ENCODE data around the gene FOS. TPM values are rescaled to one million over a fixed set of nuclear protein-coding genes. Genes with fewer than 3 reads are reported as not detected.

The FOS gene
- total and polyA plus RNA-seq, 2 of the 4 experiments (the other 2 are of a cell fraction) = 53.6 to 171 TPM

- Histone ChIP-seq H3K9ac (ENCODE audit: low read depth, low read length) (peak overlapping the region; percentile 56), H3K56ac (ENCODE audit: extremely low read depth, insufficient read depth, low read length) (no peak overlapping the region), H3K27me3 (ENCODE audit: control insufficient read depth, insufficient read depth, low read length) (no peaks in the 10 kb centered on the region), H3K4me2 (ENCODE audit: low read depth, low read length) (peak overlapping the region; percentile 92), H3K14ac (replicated peaks; ENCODE audit: low read depth, low read length) (peak overlapping the region; percentile 50; the same call in 1 of the 2 replicates), H3K27ac (ENCODE audit: insufficient read depth, low read length) (no peak overlapping the region), H2AFZ (replicated peaks; ENCODE audit: low read length, poor library complexity) (peak overlapping the region; percentile 98), H3K9me1 (ENCODE audit: insufficient read depth, low read length) (no peaks in the 10 kb centered on the region), H3K4ac (ENCODE audit: low read depth, low read length) (no peak overlapping the region), H2BK15ac (ENCODE audit: low read depth, low read length) (no peak overlapping the region), H2BK20ac (ENCODE audit: low read depth, low read length) (no peak overlapping the region), H4K91ac (ENCODE audit: insufficient read depth, low read depth, low read length) (no peak overlapping the region), H3K36me3 (ENCODE audit: control insufficient read depth, insufficient read depth, low read length) (peaks cover 9% of the 10 kb centered on the region), H3K4me3 (ENCODE audit: insufficient read depth, low read depth, low read length) (peak overlapping the region; percentile 83), H2BK5ac (ENCODE audit: low read depth, low read length, poor library complexity, severe bottlenecking) (no peak overlapping the region), H2AK9ac (replicated peaks; ENCODE audit: low read depth, low read length, poor library complexity) (peak overlapping the region; percentile 39), H2BK120ac (ENCODE audit: low read depth, low read length) (no peak overlapping the region), H3K79me1 (ENCODE audit: low read depth in 1 of 2, low read length in 2 of 2) (peaks cover 12 to 30% of the 10 kb centered on the region in 2 experiments), H3K9me3 (ENCODE audit: control insufficient read depth, insufficient read depth, low read length) (no peaks in the 10 kb centered on the region), H2AK5ac (ENCODE audit: low read depth, low read length) (peak overlapping the region; percentile 13), H3K4me1 (ENCODE audit: control insufficient read depth, insufficient read depth, low read length) (peaks cover 11% of the 10 kb centered on the region), H4K8ac (ENCODE audit: low read depth in 2 of 2, low read length in 2 of 2) (no peak overlapping the region), H4K20me1 (ENCODE audit: insufficient read depth, low read length) (peaks cover 20% of the 10 kb centered on the region), H4K5ac (ENCODE audit: low read depth, low read length) (no peak overlapping the region), H3K18ac (ENCODE audit: low read depth, low read length) (no peak overlapping the region), H3K23ac (ENCODE audit: low read depth, low read length) (peak overlapping the region; percentile 59; the same call in 1 of the 2 replicates)
- TSS peak; percentile 57 for BruUV-seq (replicated peaks)
- dilution Hi-C loops (cut with HindIII; ENCODE audit: low sequenced_read_pairs, unreplicated experiment) (no loop called here), intact Hi-C loops (cut with micrococcal nuclease) (loop anchor here (2.0 to 5.0 kb wide), 3 partner anchors 15 to 133 kb away; partner anchors contain the start of gene TMED10), in situ Hi-C loops (cut with MboI; ENCODE audit: low sequenced_read_pairs) (loop anchor here (25.0 kb wide), 1 partner anchor 1757 kb away; the partner anchor contains the start of gene IRF2BPL)
- no peak for TF ChIP-seq MXI1 (IDR thresholded peaks at IDR 0.05; ENCODE audit: borderline replicate concordance, low read depth, low read length)
- no peak for TF ChIP-seq SMC3 (IDR thresholded peaks at IDR 0.05; ENCODE audit: low read depth, low read length)
- TF ChIP-seq CHD1 (IDR thresholded peaks at IDR 0.05; ENCODE audit: low read depth, low read length) = peak; percentile 20; the same call in 1 of the 2 replicates
- TF ChIP-seq BHLHE40 (IDR thresholded peaks at IDR 0.05; ENCODE audit: low read depth, low read length) = no peak
- no peak for TF ChIP-seq CEBPB (IDR thresholded peaks at IDR 0.05; ENCODE audit: low read depth, low read length)
- no peak for TF ChIP-seq ELK1 (IDR thresholded peaks at IDR 0.05; ENCODE audit: borderline replicate concordance, low read depth, low read length)
- TF ChIP-seq MAZ (IDR thresholded peaks at IDR 0.05; ENCODE audit: borderline replicate concordance, low read depth, low read length) = peak; percentile 5; the same call in 1 of the 2 replicates
- TF ChIP-seq USF2 (IDR thresholded peaks at IDR 0.05; ENCODE audit: low read depth, low read length) = peak; percentile 63
- no peak for ATAC-seq (ENCODE audit: low read depth)
- peak; percentile 27 for DNase-seq
- 3% methylated on average over 7 of the region's 26 CpGs; no CpG with 5 or more reads in 1 of the 2 experiments for WGBS, 2 experiments (ENCODE audit: extremely low coverage in 2 of 2, insufficient read length in 1 of 2)
- POLR2A ChIA-PET (ENCODE audit: unreplicated experiment) = no interaction called here
- CTCF ChIA-PET = no interaction called here
These were observed 1.2 kb downstream of the FOS start for GRCh38 chr14:75279763-75280290.

Data from IMR-90 (cell line).